Effector memory CD4-positive, alpha-beta T cell (primary cell): ENCODE results near the gene OR8B8.
"Not testable (repeated sequence)": the region's sequence is repeated elsewhere in the genome, so short reads cannot be mapped to it uniquely, and the experiment has no call there.

Experiments used
- DNase-seq, 3 donors: peaks; one replicate each; pipeline ENCODE4 v3.0.0-alpha.2; 2020
- H3K27ac ChIP-seq: 2 replicates; pipeline ENCODE4 v1.7.0; 2013; ENCODE audit warnings: mild to moderate bottlenecking, low read length, moderate library complexity; ENCODE audit not compliant: insufficient read depth, poor library complexity, severe bottlenecking
- H3K27me3 ChIP-seq: replicated peaks from 2 replicates; pipeline ENCODE4 v1.7.0; 2013; ENCODE audit warnings: mild to moderate bottlenecking, low read length; ENCODE audit not compliant: insufficient read depth, control insufficient read depth, poor library complexity, severe bottlenecking
- H3K36me3 ChIP-seq: 2 replicates; pipeline ENCODE4 v1.7.0; 2013; ENCODE audit warnings: mild to moderate bottlenecking, low read length, moderate library complexity; ENCODE audit not compliant: control insufficient read depth, insufficient read depth
- H3K4me1 ChIP-seq: 2 replicates; pipeline ENCODE4 v1.7.0; 2013; ENCODE audit warnings: low read length, mild to moderate bottlenecking; ENCODE audit not compliant: control insufficient read depth, insufficient read depth, poor library complexity, severe bottlenecking
- H3K4me3 ChIP-seq: 2 replicates; pipeline ENCODE4 v1.7.0; 2013; ENCODE audit warnings: low read length, low read depth, mild to moderate bottlenecking; ENCODE audit not compliant: insufficient read depth, poor library complexity, severe bottlenecking
- H3K9me3 ChIP-seq: 2 replicates; pipeline ENCODE4 v1.7.0; 2013; ENCODE audit warnings: mild to moderate bottlenecking, low read length, moderate library complexity; ENCODE audit not compliant: control insufficient read depth

The OR8B8 gene

DNA sequence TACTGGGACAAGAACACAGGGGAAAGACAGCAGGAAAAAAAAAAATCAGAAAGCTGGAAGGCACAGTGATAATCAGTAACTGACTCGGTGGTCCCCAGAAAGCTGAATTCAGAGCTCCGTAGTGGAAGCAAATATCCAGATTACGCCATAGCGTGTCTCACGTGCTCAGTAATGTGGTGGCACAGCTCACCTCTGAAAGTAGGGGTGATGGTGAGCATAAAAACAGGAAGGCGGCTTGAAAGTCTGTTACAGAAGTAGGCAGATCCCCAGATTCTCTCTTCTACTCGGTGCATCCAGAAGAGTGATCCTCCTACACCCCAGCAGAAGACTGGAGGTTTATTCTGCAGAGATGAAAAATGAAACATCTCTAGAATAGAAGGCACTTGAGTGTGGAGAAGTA, 35.6 kb downstream of the OR8B8 start:
- Histone ChIP-seq H3K27ac (no peak overlapping the region), H3K4me1 (no peaks in the 10 kb centered on the region), H3K9me3 (no peaks in the 10 kb centered on the region), H3K4me3 (no peak overlapping the region), H3K36me3 (no peaks in the 10 kb centered on the region), H3K27me3 (no peaks in the 10 kb centered on the region)
- no peak for DNase-seq

DNA sequence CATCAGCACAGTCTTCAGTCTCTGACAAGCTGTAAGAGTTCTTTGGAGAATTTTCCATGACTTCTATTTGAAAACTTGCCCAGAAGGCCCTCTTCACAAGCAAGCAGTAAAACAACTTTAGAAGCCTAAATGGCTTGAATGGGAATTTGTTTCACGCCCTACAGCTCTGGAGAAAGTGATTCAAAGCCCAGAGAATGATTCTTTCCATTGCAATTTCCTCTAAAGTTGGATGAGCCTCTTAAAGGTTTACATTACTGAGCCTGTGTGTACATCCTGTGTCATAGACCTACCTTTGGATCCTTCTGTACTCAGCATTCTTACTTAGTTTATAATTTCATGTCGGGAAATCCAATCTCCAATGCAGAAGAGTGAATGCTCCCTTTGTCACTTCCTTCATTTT, 39.9 kb downstream of the OR8B8 start:
- Histone ChIP-seq H3K27me3 (no peaks in the 10 kb centered on the region), H3K27ac (no peak overlapping the region), H3K4me3 (no peak overlapping the region)

GRCh38 chr11:124403186-124403585, 42.3 kb downstream of the OR8B8 start:
- H3K9me3 ChIP-seq, H3K4me3 ChIP-seq, DNase-seq, H3K27ac ChIP-seq, H3K36me3 ChIP-seq, H3K27me3 ChIP-seq, H3K4me1 ChIP-seq: not testable (repeated sequence)

More for the DNA sequence above, 39.9 kb downstream of the OR8B8 start:
- no peaks in the 10 kb centered on the region for H3K4me1 ChIP-seq
- DNase-seq, result no peak
- no peaks in the 10 kb centered on the region for H3K36me3 ChIP-seq
- no peaks in the 10 kb centered on the region for H3K9me3 ChIP-seq

DNA sequence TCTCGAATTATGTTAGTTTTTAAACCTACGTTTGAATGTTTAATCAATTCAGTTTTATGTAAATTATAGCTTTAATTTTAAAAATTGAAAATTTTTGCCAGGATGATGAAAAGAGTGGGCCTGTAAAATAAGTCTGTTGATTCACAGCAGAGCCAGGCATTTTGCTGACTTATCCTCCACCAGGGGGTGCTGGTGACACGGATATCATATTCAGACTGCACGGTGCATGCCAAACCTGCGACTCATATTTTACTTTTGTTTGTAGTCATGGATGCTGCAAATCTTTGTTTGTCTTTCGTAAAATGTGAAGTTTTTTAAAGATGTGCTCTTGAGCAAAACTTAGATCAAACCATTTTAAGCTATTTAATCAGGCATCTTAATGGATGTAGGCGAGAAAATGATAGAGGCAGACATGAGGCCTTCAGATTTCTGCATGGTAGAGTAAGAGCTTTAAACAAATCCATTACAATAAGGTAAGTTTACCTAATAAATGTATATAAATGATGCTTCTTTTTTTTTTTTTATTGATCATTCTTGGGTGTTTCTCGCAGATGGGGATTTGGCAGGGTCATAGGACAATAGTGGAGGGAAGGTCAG, 43.1 kb downstream of the OR8B8 start:
- Histone ChIP-seq H3K36me3 (no peaks in the 10 kb centered on the region), H3K9me3 (no peaks in the 10 kb centered on the region), H3K4me3 (no peak overlapping the region), H3K4me1 (no peaks in the 10 kb centered on the region), H3K27ac (no peak overlapping the region), H3K27me3 (no peaks in the 10 kb centered on the region)
- no peak for DNase-seq

GRCh38 chr11:124398924-124399323, 46.6 kb downstream of the OR8B8 start, which contains the start of gene OR8B3:
Gene OR8B3, minus strand, starts transcription at chr11:124399024. Its CDS starts 1,673 bp downstream, at chr11:124397351.
- no peaks in the 10 kb centered on the region for H3K27me3 ChIP-seq
- no peak for DNase-seq
- no peak within 1 kb of the TSS for H3K27ac ChIP-seq
- no peak within 1 kb of the TSS for H3K4me3 ChIP-seq
- no peaks in the 10 kb centered on the region for H3K36me3 ChIP-seq
- no peaks in the 10 kb centered on the region for H3K9me3 ChIP-seq
- no peaks in the 10 kb centered on the region for H3K4me1 ChIP-seq

- DNase-seq, H3K27me3 ChIP-seq, H3K4me3 ChIP-seq, H3K36me3 ChIP-seq, H3K27ac ChIP-seq, H3K4me1 ChIP-seq, H3K9me3 ChIP-seq: not testable (repeated sequence)
Measured at GRCh38 chr11:124396847-124397246, 48.6 kb downstream of the OR8B8 start.

GRCh38 chr11:124394408-124394807, 51.1 kb downstream of the OR8B8 start:
- no peaks in the 10 kb centered on the region for H3K9me3 ChIP-seq
- DNase-seq, result no peak
- H3K4me1 ChIP-seq, result no peaks in the 10 kb centered on the region
- H3K36me3 ChIP-seq, result no peaks in the 10 kb centered on the region
- H3K27me3 ChIP-seq, result no peaks in the 10 kb centered on the region
- no peak overlapping the region for H3K4me3 ChIP-seq
- no peak overlapping the region for H3K27ac ChIP-seq
